Liver (tissue), 9 donors: Measurements from ENCODE around the gene DCN. TPM values are rescaled to one million over a fixed set of nuclear protein-coding genes. Genes with fewer than 3 reads are reported as not detected.

Experiments
- DNase-seq: peaks from one replicate; pipeline ENCODE4 v3.0.0-alpha.2; 2017; ENCODE audit warnings: low spot score
- H3K27ac ChIP-seq, 2 donors: one replicate each; pipeline ENCODE4 v1.7.0; 2013; ENCODE audit warnings: inconsistent platforms in 2 of 2, low read length in 2 of 2, control low read depth in 1 of 2, low read depth in 1 of 2, mild to moderate bottlenecking in 1 of 2
- H3K27me3 ChIP-seq, 4 donors: one replicate each; pipeline versions ENCODE4 v1.6.1 to v1.7.0; 2013; ENCODE audit warnings: low read length in 3 of 4, inconsistent platforms in 1 of 4, mild to moderate bottlenecking in 1 of 4, moderate library complexity in 1 of 4; ENCODE audit not compliant: control insufficient read depth in 4 of 4, insufficient read depth in 4 of 4
- H3K36me3 ChIP-seq, 4 donors: one replicate each; pipeline versions ENCODE4 v1.6.1 to v1.7.0; 2013; ENCODE audit warnings: low read length in 3 of 4, mild to moderate bottlenecking in 3 of 4, low read depth in 1 of 4, moderate library complexity in 1 of 4; ENCODE audit not compliant: control insufficient read depth in 4 of 4, insufficient read depth in 3 of 4
- H3K4me1 ChIP-seq, 4 donors: one replicate each; pipeline versions ENCODE4 v1.6.1 to v1.7.0; 2013; ENCODE audit warnings: low read length in 3 of 4, mild to moderate bottlenecking in 3 of 4, moderate library complexity in 1 of 4; ENCODE audit not compliant: control insufficient read depth in 4 of 4, insufficient read depth in 4 of 4
- H3K4me3 ChIP-seq, 3 donors: one replicate each; pipeline versions ENCODE4 v1.6.1 to v1.7.0; 2013; ENCODE audit warnings: low read length in 3 of 3, control low read depth in 1 of 3, low read depth in 1 of 3, mild to moderate bottlenecking in 1 of 3
- H3K9ac ChIP-seq, 2 donors: one replicate each; pipeline ENCODE4 v1.7.0; 2013; ENCODE audit warnings: low read length in 2 of 2, mild to moderate bottlenecking in 2 of 2, moderate library complexity in 2 of 2, control low read depth in 1 of 2, low read depth in 1 of 2
- H3K9me3 ChIP-seq, 4 donors: one replicate each; pipeline versions ENCODE4 v1.6.1 to v1.7.0; 2013; ENCODE audit warnings: low read length in 3 of 4; ENCODE audit not compliant: control insufficient read depth in 4 of 4
- CTCF ChIP-seq: fragments of 150-350 bp; IDR thresholded peaks from 2 replicates; pipeline ENCODE4 v1.5.1; 2017; ENCODE audit warnings: improper control_type of control experiment, low read depth, low read length; ENCODE audit not compliant: missing input control
- EGR1 ChIP-seq, 2 donors: IDR thresholded peaks; 2 replicates each; pipeline ENCODE4 v1.6.1; 2016 to 2018; ENCODE audit warnings: antibody characterized with exemption in 2 of 2, low read depth in 2 of 2
- FOXA1 ChIP-seq: IDR thresholded peaks from 2 replicates; pipeline ENCODE4 v1.6.1; 2016; ENCODE audit warnings: antibody characterized with exemption
- FOXA2 ChIP-seq: IDR thresholded peaks from 2 replicates; pipeline ENCODE4 v1.6.1; 2016; ENCODE audit warnings: antibody characterized with exemption
- GABPA ChIP-seq, 2 donors: IDR thresholded peaks in 1 of 2; conservative IDR thresholded peaks in 1 of 2; 2 replicates each; pipeline ENCODE4 v1.6.1; 2016; ENCODE audit warnings: antibody characterized with exemption in 2 of 2, mild to moderate bottlenecking in 1 of 2, moderate library complexity in 1 of 2
- HNF4A ChIP-seq, 2 donors: conservative IDR thresholded peaks; 2 replicates each; pipeline ENCODE4 v1.6.1; 2016; ENCODE audit warnings: antibody characterized with exemption in 2 of 2, mild to moderate bottlenecking in 2 of 2
- HNF4G ChIP-seq: IDR thresholded peaks from 2 replicates; pipeline ENCODE4 v1.6.1; 2016; ENCODE audit warnings: antibody characterized with exemption
- JUND ChIP-seq, 2 donors: IDR thresholded peaks; 2 replicates each; pipeline ENCODE4 v1.6.1; 2016; ENCODE audit warnings: antibody characterized with exemption in 2 of 2
- NR2F2 ChIP-seq: IDR thresholded peaks from 2 replicates; pipeline ENCODE4 v1.6.1; 2016; ENCODE audit warnings: antibody characterized with exemption
- RAD21 ChIP-seq, 2 donors: IDR thresholded peaks; 2 replicates each; pipeline ENCODE4 v1.6.1; 2016; ENCODE audit warnings: antibody characterized with exemption in 2 of 2, mild to moderate bottlenecking in 2 of 2
- RXRA ChIP-seq, 2 donors: IDR thresholded peaks; 2 replicates each; pipeline ENCODE4 v1.6.1; 2017 to 2018; ENCODE audit warnings: antibody characterized with exemption in 2 of 2, mild to moderate bottlenecking in 1 of 2
- SP1 ChIP-seq: IDR thresholded peaks from 2 replicates; pipeline ENCODE4 v1.6.1; 2018; ENCODE audit warnings: antibody characterized with exemption, mild to moderate bottlenecking
- TAF1 ChIP-seq: conservative IDR thresholded peaks from 2 replicates; pipeline ENCODE4 v1.6.1; 2016; ENCODE audit warnings: antibody characterized with exemption, mild to moderate bottlenecking
- YY1 ChIP-seq: IDR thresholded peaks from 2 replicates; pipeline ENCODE4 v1.6.1; 2016; ENCODE audit warnings: antibody characterized with exemption, mild to moderate bottlenecking
- WGBS: extraction: QIAGEN DNeasy Blood & Tissue Kit; methylation state at CpG from one replicate; pipeline ENCODE4 v1.1.7; 2013; 5-methylcytosine and 5-hydroxymethylcytosine counted together
- polyA plus RNA-seq, 2 donors: library from polyadenylated mRNA; stranded (reverse) in 1 of 2; unstranded in 1 of 2; fragments of 200-250 nt in 1 of 2; fragments of >200 nt in 1 of 2; fragmentation: Nextera tagmentation in 1 of 2; extraction: Ambion mirVana in 1 of 2; gene quantifications; one replicate each; pipeline versions ENCODE4 v1.2.1 to v1.2.3, GENCODE V29; 2013 to 2015
- total RNA-seq, 2 donors: library from RNA; depleted of rRNA; stranded (reverse); fragments of >200 nt; gene quantifications; one replicate each; pipeline ENCODE4 v1.2.3, GENCODE V29; 2014
- TF ChIP-seq, protein P1 (sequence below): IDR thresholded peaks from 2 replicates; pipeline ENCODE4 v1.6.1; 2016; ENCODE audit warnings: antibody characterized with exemption, mild to moderate bottlenecking
- TF ChIP-seq, protein P2 (sequence below): IDR thresholded peaks from 2 replicates; pipeline ENCODE4 v1.6.1; 2016; ENCODE audit warnings: antibody characterized with exemption
- TF ChIP-seq, protein P3 (sequence below): IDR thresholded peaks from 2 replicates; pipeline ENCODE4 v1.6.1; 2016; ENCODE audit warnings: antibody characterized with exemption
- TF ChIP-seq, protein P4 (sequence below): IDR thresholded peaks from 2 replicates; pipeline ENCODE4 v1.6.1; 2016; ENCODE audit warnings: antibody characterized with exemption
- donor health status: healthy.
- donor health status: healthy.
- donor health status: healthy.
- donor health status: healthy.
- donor health status: healthy.

Gene DCN
- total RNA-seq (100 to 1,000 TPM in 1 of 2 donors, 10 to 100 TPM in 1; 87.6 to 110 TPM), polyA plus RNA-seq (100 to 1,000 TPM in 1 of 2 donors, 10 to 100 TPM in 1; 74.9 to 148 TPM)

DNA sequence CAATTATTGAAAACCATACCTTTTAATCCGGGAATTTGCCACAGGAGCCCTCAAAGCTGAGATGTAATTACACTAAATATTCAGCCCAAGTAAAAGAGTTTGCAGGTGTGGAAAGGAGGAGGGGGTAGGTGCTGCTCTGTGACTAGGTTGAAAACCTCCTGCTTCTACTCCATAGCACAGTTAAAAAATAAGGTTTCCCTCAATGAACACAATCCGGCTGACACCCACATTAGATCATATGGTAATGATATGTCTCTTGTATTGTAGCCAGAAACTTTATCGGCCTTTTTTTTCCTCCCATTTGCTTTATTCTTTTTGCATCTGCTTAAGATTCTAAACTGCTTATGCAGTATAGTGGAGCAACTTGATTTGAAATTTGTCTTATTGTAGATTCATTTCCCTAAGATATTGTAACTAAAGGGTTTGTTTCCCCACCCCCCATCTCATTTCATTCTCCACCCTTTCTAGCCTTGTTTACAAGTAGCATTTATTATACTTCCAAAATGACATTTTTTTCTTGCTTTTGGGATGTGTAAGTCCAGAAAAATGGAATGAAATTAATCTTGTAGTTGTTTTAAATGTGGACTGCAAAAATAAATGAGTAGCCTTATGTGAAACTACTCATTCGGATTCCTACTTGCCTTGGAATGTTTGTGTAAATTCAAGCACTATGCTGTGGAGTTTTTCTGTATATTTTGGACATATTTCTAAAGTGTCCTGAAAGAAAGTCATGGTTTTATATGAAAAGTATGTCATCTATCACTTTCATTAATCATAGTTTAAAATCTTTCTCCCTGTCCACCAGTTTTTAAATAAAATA is at the start of gene DCN:
DCN (minus strand) TSS at position 182 of the 820 bp plus-strand sequence. CDS start 4,265 bp downstream, outside the sequence.
- DNase-seq = no peak
- peak within 1 kb of the TSS in 1 of 3 donors; percentile 23 for H3K4me3 ChIP-seq
- H3K27ac ChIP-seq = no peak within 1 kb of the TSS
- WGBS = 58% methylated on average over 4 of the region's 4 CpGs
- H3K9ac ChIP-seq = no peak within 1 kb of the TSS
- no peaks in the 10 kb centered on the region for H3K36me3 ChIP-seq
- no peaks in the 10 kb centered on the region for H3K4me1 ChIP-seq
- H3K27me3 ChIP-seq = no peaks in the 10 kb centered on the region
- TF ChIP-seq YY1 (no peak), GABPA (IDR thresholded peaks at IDR 0.05 in 1 of 2, conservative IDR thresholded peaks at IDR 0.05 in 1 of 2) (no peak), NR2F2 (no peak), RAD21 (IDR thresholded peaks at IDR 0.05) (no peak), EGR1 (IDR thresholded peaks at IDR 0.05; ENCODE audit: low read depth in 2 of 2) (no peak), HNF4G (no peak), FOXA1 (no peak), TAF1 (no peak), JUND (IDR thresholded peaks at IDR 0.05) (no peak), RXRA (IDR thresholded peaks at IDR 0.05) (no peak), SP1 (no peak), FOXA2 (no peak), CTCF (no peak), HNF4A (conservative IDR thresholded peaks at IDR 0.05) (no peak)
- TF ChIP-seq, protein P1, sequence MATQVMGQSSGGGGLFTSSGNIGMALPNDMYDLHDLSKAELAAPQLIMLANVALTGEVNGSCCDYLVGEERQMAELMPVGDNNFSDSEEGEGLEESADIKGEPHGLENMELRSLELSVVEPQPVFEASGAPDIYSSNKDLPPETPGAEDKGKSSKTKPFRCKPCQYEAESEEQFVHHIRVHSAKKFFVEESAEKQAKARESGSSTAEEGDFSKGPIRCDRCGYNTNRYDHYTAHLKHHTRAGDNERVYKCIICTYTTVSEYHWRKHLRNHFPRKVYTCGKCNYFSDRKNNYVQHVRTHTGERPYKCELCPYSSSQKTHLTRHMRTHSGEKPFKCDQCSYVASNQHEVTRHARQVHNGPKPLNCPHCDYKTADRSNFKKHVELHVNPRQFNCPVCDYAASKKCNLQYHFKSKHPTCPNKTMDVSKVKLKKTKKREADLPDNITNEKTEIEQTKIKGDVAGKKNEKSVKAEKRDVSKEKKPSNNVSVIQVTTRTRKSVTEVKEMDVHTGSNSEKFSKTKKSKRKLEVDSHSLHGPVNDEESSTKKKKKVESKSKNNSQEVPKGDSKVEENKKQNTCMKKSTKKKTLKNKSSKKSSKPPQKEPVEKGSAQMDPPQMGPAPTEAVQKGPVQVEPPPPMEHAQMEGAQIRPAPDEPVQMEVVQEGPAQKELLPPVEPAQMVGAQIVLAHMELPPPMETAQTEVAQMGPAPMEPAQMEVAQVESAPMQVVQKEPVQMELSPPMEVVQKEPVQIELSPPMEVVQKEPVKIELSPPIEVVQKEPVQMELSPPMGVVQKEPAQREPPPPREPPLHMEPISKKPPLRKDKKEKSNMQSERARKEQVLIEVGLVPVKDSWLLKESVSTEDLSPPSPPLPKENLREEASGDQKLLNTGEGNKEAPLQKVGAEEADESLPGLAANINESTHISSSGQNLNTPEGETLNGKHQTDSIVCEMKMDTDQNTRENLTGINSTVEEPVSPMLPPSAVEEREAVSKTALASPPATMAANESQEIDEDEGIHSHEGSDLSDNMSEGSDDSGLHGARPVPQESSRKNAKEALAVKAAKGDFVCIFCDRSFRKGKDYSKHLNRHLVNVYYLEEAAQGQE = no peak
- TF ChIP-seq, protein P2, sequence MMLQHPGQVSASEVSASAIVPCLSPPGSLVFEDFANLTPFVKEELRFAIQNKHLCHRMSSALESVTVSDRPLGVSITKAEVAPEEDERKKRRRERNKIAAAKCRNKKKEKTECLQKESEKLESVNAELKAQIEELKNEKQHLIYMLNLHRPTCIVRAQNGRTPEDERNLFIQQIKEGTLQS = no peak
- TF ChIP-seq, protein P3, sequence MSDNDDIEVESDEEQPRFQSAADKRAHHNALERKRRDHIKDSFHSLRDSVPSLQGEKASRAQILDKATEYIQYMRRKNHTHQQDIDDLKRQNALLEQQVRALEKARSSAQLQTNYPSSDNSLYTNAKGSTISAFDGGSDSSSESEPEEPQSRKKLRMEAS = no peak
- TF ChIP-seq, protein P4, sequence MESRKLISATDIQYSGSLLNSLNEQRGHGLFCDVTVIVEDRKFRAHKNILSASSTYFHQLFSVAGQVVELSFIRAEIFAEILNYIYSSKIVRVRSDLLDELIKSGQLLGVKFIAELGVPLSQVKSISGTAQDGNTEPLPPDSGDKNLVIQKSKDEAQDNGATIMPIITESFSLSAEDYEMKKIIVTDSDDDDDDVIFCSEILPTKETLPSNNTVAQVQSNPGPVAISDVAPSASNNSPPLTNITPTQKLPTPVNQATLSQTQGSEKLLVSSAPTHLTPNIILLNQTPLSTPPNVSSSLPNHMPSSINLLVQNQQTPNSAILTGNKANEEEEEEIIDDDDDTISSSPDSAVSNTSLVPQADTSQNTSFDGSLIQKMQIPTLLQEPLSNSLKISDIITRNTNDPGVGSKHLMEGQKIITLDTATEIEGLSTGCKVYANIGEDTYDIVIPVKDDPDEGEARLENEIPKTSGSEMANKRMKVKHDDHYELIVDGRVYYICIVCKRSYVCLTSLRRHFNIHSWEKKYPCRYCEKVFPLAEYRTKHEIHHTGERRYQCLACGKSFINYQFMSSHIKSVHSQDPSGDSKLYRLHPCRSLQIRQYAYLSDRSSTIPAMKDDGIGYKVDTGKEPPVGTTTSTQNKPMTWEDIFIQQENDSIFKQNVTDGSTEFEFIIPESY = no peak
- no peaks in the 10 kb centered on the region for H3K9me3 ChIP-seq
